T follicular helper cell (primary cell): ENCODE data around the gene SETD5.

Experiments
- DNase-seq: peaks from one replicate; pipeline ENCODE4 v3.0.0-alpha.2; 2020; ENCODE audit warnings: low read depth

Gene SETD5

DNA sequence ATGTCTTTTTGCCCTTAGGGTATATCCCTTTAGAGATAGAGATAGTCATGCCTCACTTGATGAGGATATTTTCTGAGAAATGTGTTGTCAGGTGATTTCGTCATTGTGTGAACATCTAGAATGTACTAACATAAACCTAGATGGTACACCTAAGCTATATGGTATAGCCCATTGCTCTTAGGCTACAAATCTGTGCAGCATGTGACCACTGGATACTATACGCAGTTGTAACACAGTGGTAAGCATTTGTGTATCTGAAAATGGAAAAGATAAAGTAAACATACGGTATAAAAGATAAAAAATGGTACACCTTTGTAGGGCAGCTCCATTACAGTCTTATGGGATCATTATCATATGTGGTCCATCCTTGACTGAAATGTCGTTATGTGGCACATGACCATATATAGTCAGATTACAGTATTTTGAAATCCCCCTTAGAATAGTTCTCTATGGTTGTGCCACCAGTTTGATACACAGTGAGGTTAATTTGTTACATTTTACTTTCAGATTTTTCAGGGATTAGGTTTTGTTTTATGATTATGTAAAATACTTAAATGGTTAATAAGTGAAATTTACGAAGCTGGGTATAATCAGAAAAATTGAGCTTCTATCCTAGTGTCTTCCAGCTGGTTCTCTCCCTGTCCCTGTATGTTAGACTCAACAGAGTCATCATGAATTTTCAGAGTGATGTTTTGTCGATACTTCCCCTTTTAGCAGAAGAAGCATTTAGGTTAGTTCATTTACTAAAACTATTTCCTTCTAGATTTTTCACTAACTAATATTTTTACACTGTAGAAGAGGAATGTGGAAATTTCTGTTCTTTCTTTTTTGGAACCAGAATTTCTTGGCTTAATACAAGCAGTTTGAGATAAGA is 12.8 kb downstream of the SETD5 start:
- DNase-seq, result no peak

DNA sequence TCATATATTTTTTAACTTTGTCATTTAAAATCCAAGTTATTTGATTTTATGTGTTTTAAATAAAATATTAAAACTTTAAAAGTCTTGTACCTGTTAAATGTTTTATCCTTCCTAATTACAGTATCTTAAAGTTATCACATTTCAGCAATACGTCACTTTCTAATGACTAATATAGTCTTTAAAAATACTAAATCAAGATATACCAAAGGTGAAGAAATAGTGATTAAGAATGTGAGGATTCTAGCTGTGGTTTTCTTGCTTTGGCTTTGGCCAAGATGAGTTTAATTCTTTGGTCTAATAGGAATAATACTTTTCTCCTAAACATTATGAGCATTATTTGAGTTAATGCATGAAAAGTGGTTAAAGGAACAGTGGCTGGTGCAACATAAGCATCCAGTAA is 13.9 kb downstream of the SETD5 start:
- no peak for DNase-seq

DNA sequence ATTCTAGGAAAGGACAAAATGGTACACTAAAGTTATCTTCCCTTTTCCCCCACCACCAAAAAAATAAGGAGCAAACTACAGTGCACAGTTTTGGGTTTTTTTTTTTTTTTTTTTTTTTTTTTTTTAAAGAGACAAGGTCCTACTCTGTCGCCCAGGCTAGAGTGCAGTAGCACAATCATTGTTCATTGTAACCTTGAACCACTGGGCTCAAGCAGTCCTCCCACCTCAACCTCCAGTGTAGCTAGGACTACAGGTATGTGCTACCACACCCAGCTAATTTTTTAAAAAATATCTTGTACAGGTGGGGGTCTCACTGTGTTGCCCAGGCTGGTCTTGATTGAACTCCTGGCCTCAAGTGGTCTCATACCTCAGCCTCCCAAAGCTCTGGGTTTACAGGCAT is 14.9 kb downstream of the SETD5 start:
- DNase-seq, result no peak

DNA sequence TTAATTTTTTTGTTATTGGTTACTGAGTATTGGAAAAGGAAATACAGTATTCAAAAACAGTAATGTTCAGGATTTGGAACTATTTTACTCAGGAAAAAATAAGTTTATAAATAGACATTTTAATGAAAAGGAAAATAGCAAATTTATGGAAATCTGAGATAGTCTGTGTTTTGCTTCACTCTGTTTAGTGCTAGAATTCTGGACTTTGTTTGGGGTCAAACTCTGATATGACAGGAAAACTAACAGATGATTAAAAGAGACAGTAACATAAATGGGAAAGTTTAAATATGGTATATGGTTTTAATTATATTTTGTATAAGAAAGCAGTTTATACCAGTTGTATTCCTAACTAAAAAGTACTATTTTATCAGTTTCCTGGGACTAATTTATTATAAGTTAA is 17.4 kb downstream of the SETD5 start:
- DNase-seq, result no peak

- no peak for DNase-seq
These were observed 18.2 kb downstream of the SETD5 start for GRCh38 chr3:9415485-9416138.

GRCh38 chr3:9416139-9416780 is 18.8 kb downstream of the SETD5 start:
- DNase-seq, result no peak

DNA sequence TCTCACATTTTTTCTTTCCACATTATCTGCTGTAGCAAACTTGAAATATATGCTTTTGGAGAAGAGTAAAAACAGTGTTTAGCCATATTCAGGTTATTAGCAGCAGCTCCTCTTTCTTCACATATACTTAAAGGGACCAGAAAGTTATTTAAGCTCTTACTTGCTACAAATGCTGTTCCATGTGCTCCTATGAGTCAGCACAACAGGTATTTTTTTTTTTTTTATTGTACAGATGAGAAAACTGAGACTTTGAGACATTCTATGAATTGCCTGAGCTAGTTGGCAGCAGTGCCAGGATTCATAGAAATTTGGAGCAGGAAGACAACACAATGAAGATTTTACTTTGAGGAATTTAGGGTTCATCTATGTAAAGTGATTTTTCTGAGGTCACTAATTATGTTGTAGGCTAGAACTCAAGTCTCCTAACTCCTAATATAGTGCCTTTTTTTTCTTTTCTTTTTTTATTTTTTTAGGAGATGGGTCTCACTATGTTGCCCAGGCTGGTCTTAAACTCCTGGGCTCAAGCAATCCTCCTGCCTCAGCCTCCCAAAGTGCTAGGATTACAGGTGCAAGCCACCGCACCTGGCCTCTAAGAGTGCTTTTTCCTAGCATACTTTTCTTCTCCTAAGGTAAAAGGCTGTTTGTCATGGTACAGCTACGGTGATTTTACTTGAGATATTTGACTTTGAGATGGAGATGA is 23.6 kb downstream of the SETD5 start:
- DNase-seq, result no peak

GRCh38 chr3:9422712-9423424 is 25.5 kb downstream of the SETD5 start:
- DNase-seq, result no peak

GRCh38 chr3:9428411-9428810 is 31.0 kb downstream of the SETD5 start:
- no peak for DNase-seq

- no peak for DNase-seq
These were observed 33.3 kb downstream of the SETD5 start for GRCh38 chr3:9430733-9431132.

DNA sequence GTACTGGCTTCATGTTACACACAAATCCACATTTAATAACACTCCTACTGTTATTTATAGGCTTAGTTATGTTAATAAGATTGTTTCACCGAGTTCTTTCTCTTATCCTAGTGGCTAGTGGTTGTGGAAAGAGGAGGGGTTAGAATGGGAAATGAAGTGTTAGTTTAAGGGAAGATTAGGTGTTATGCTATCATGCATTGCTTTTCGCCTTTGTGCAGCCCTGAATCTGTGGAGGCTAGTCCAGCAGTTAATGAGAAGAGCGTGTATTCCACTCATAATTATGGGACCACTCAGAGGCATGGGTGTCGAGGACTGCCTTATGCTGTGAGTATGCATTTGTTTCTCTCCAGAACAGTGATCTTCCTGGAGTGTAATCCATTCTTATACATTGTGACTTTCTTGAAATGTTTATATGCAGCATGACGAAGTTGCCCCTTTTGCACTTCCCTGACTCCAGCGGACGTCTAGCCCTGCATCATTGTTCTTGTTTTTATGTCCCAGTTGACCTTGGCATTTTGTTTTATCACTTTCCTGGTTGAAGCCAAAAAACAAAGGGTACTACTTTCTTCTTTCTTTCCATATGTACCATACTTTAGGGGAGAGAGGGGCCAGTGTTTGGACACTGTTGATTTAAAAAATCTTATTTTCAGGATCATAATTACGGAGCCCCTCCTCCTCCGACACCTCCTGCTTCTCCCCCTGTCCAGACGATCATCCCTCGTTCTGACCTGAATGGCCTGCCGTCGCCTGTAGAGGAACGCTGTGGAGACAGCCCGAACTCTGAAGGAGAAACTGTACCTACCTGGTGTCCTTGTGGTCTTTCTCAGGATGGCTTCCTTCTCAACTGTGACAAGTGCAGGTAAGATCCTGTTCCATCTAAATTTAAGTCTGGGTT is 36.5 kb downstream of the SETD5 start:
- DNase-seq, result no peak

DNA sequence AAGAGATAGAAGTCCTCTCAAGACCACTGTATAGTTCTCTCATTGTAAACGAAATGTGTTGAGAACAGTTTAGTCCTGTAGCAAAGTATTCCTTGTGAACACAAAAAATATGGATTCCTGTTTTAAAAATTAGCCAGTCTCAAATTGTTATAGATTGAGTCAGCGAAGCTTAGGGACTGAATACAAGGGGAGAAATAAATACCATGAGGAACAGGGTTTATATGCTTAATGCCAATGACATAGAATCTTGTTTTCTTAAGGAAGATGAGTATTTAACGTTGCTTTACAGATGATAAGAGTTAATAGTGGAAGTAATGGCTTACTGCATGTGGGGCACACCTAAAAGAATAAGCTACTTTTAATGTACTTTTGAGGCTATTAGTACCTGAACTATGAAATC is 37.9 kb downstream of the SETD5 start:
- DNase-seq, result no peak

- DNase-seq, result no peak
These were observed 41.9 kb downstream of the SETD5 start for GRCh38 chr3:9439331-9439730.

DNA sequence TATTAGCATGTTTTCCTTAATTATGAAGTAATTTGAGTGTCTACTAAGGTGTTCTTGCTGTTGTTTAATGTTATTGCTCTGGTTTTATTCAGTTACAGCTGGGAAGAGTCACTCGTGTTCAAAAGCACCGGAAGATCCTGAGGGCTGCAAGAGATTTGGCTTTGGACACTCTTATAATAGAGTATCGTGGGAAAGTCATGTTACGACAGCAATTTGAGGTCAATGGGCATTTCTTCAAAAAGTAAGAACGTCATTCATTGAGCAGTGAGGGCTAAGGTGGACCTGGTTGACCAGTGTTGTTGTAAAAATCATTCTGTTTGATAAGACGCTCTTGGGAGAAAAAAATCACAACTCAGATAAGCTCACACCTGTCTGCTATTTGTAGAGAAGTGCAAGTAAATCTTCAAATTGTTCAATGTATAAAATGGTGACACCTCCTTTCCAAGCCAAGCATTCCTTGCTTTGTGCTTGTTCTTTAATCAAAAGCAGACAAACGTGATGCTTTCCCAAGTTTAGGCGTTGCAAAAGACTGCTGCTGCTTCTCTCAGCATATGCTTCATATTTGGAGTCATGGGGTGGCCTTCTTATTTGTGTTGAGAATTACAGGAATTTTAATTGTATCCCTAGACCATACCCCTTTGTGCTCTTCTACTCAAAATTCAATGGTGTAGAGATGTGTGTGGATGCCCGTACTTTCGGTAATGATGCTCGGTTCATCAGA is 44.2 kb downstream of the SETD5 start:
- DNase-seq, result no peak

- DNase-seq, result no peak
These were observed 50.7 kb downstream of the SETD5 start for GRCh38 chr3:9448071-9448470.

GRCh38 chr3:9448643-9449042 is 51.2 kb downstream of the SETD5 start:
- DNase-seq, result no peak

DNA sequence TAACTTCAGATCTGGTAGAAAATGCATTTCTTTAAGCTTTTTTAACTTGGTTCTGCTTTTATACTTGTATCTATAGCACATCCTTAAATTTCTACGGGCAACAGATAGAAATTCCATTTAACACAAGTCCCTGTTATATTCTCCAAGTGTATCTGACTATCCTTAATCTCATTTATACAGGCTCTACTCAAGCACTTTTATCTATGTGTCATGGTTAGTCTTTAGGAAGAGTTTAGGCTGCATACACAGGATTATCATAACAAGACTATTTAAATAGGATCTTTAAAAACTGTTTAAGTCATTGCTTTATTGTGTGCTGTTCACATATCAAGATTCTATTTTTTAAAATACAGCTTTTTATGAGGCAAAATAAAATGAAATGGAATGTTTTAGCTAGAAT is 52.7 kb downstream of the SETD5 start:
- DNase-seq, result no peak

GRCh38 chr3:9450991-9451390 is 53.6 kb downstream of the SETD5 start:
- no peak for DNase-seq

DNA sequence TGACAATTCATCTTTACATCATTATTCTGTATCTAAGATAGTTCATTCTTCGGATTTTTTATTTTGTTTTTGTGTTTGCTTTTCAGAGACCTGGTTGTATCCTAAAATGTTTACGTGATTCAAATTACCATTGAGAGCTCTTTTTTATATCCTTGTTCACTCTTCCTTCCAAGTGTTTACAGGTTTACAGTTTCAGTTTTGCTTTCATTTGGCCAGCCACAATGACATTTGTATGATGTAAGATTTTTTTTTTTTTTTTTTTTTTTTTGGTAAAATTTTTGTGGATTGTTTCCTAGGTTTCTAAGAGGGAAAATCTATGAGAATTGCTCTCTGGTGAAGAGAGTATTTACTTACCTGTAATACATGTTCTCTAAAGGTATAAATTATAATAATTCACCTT is 55.0 kb downstream of the SETD5 start:
- no peak for DNase-seq

- DNase-seq, result no peak
These were observed 58.2 kb downstream of the SETD5 start for GRCh38 chr3:9455596-9456131.
